Measurements from ENCODE around the gene PUM1. TPM values are rescaled to one million over a fixed set of nuclear protein-coding genes. Genes with fewer than 3 reads are reported as not detected.

Gene PUM1
- total RNA-seq, 2 experiments from 2014 or later = 112 to 114 TPM

GRCh38 chr1:30909365-30910068 is 156.0 kb downstream of the PUM1 start:
- Mint-ChIP-seq H3K4me3 (peak overlapping the region; percentile 80), H3K27me3 (peaks cover 53% of the 10 kb centered on the region), H3K36me3 (no peaks in the 10 kb centered on the region), H3K9me3 (no peaks in the 10 kb centered on the region), H3K27ac (no peak overlapping the region), H3K4me1 (peaks cover 8% of the 10 kb centered on the region)
- ATAC-seq (ENCODE audit: low read depth) = no peak
- no peak for DNase-seq
- POLR2A ChIA-PET = no interaction called here

GRCh38 chr1:30908696-30909364 is 156.7 kb downstream of the PUM1 start, which contains the start of gene SDC3:
SDC3 (minus strand) TSS chr1:30908758; CDS start chr1:30908586, 172 bp downstream.
- peaks cover 8% of the 10 kb centered on the region for H3K4me1 Mint-ChIP-seq
- ATAC-seq (ENCODE audit: low read depth) (peak; percentile 60), DNase-seq (no peak)
- peak within 1 kb of the TSS; percentile 80 for H3K4me3 Mint-ChIP-seq
- H3K36me3 Mint-ChIP-seq = no peaks in the 10 kb centered on the region
- no peaks in the 10 kb centered on the region for H3K9me3 Mint-ChIP-seq
- POLR2A ChIA-PET = no interaction called here
- no peak within 1 kb of the TSS for H3K27ac Mint-ChIP-seq
- H3K27me3 Mint-ChIP-seq = peaks cover 57% of the 10 kb centered on the region

GRCh38 chr1:30908316-30908695 is 157.2 kb downstream of the PUM1 start:
- no peak overlapping the region for H3K4me3 Mint-ChIP-seq
- no peak for DNase-seq
- no peaks in the 10 kb centered on the region for H3K36me3 Mint-ChIP-seq
- H3K4me1 Mint-ChIP-seq = peaks cover 8% of the 10 kb centered on the region
- peaks cover 57% of the 10 kb centered on the region for H3K27me3 Mint-ChIP-seq
- POLR2A ChIA-PET = no interaction called here
- H3K9me3 Mint-ChIP-seq = no peaks in the 10 kb centered on the region
- ATAC-seq (ENCODE audit: low read depth) = no peak
- no peak overlapping the region for H3K27ac Mint-ChIP-seq

- POLR2A ChIA-PET = no interaction called here
- peaks cover 57% of the 10 kb centered on the region for H3K27me3 Mint-ChIP-seq
- peak overlapping the region; percentile 61 for H3K4me3 Mint-ChIP-seq
- no peak for ATAC-seq (ENCODE audit: low read depth)
- H3K4me1 Mint-ChIP-seq = peaks cover 7% of the 10 kb centered on the region
- DNase-seq = no peak
- H3K36me3 Mint-ChIP-seq = no peaks in the 10 kb centered on the region
- H3K9me3 Mint-ChIP-seq = no peaks in the 10 kb centered on the region
- no peak overlapping the region for H3K27ac Mint-ChIP-seq
These were observed 157.8 kb downstream of the PUM1 start for GRCh38 chr1:30907481-30908315.

- Mint-ChIP-seq H3K4me1 (peaks cover 4% of the 10 kb centered on the region), H3K36me3 (no peaks in the 10 kb centered on the region), H3K27me3 (peaks cover 57% of the 10 kb centered on the region), H3K4me3 (peak overlapping the region; percentile 61), H3K9me3 (no peaks in the 10 kb centered on the region), H3K27ac (no peak overlapping the region)
- ATAC-seq (ENCODE audit: low read depth) (no peak), DNase-seq (no peak)
- POLR2A ChIA-PET = no interaction called here
These were observed 158.7 kb downstream of the PUM1 start for GRCh38 chr1:30906631-30907441.

GRCh38 chr1:30905916-30906620 is 159.4 kb downstream of the PUM1 start:
- Mint-ChIP-seq H3K36me3 (no peaks in the 10 kb centered on the region), H3K27ac (no peak overlapping the region), H3K27me3 (peaks cover 57% of the 10 kb centered on the region), H3K4me3 (no peak overlapping the region), H3K4me1 (peaks cover 4% of the 10 kb centered on the region), H3K9me3 (no peaks in the 10 kb centered on the region)
- ATAC-seq (ENCODE audit: low read depth) = no peak
- POLR2A ChIA-PET = no interaction called here
- DNase-seq = no peak

GRCh38 chr1:30905403-30905802 is 160.1 kb downstream of the PUM1 start:
- H3K27me3 Mint-ChIP-seq = peaks cover 50% of the 10 kb centered on the region
- no peaks in the 10 kb centered on the region for H3K36me3 Mint-ChIP-seq
- ATAC-seq (ENCODE audit: low read depth) = no peak
- DNase-seq = no peak
- no peaks in the 10 kb centered on the region for H3K9me3 Mint-ChIP-seq
- H3K4me3 Mint-ChIP-seq = no peak overlapping the region
- no peak overlapping the region for H3K27ac Mint-ChIP-seq
- H3K4me1 Mint-ChIP-seq = peaks cover 4% of the 10 kb centered on the region
- POLR2A ChIA-PET = no interaction called here

- no peak for DNase-seq
- POLR2A ChIA-PET = no interaction called here
- H3K27me3 Mint-ChIP-seq = peaks cover 45% of the 10 kb centered on the region
- ATAC-seq (ENCODE audit: low read depth) = no peak
- no peaks in the 10 kb centered on the region for H3K36me3 Mint-ChIP-seq
- no peak overlapping the region for H3K4me3 Mint-ChIP-seq
- peaks cover 4% of the 10 kb centered on the region for H3K4me1 Mint-ChIP-seq
- no peak overlapping the region for H3K27ac Mint-ChIP-seq
- no peaks in the 10 kb centered on the region for H3K9me3 Mint-ChIP-seq
These were observed 160.6 kb downstream of the PUM1 start for GRCh38 chr1:30904962-30905335.

GRCh38 chr1:30904191-30904961 is 161.1 kb downstream of the PUM1 start:
- Mint-ChIP-seq H3K4me3 (no peak overlapping the region), H3K9me3 (no peaks in the 10 kb centered on the region), H3K27me3 (peaks cover 40% of the 10 kb centered on the region), H3K4me1 (peaks cover 2% of the 10 kb centered on the region), H3K27ac (no peak overlapping the region), H3K36me3 (no peaks in the 10 kb centered on the region)
- ATAC-seq (ENCODE audit: low read depth) (no peak), DNase-seq (no peak)
- POLR2A ChIA-PET = no interaction called here

- Mint-ChIP-seq H3K9me3 (no peaks in the 10 kb centered on the region), H3K4me3 (no peak overlapping the region), H3K4me1 (no peaks in the 10 kb centered on the region), H3K36me3 (no peaks in the 10 kb centered on the region), H3K27me3 (peaks cover 34% of the 10 kb centered on the region), H3K27ac (no peak overlapping the region)
- no peak for ATAC-seq (ENCODE audit: low read depth)
- no peak for DNase-seq
- POLR2A ChIA-PET = no interaction called here
These were observed 162.0 kb downstream of the PUM1 start for GRCh38 chr1:30903343-30904034.

GRCh38 chr1:30902593-30903290 is 162.8 kb downstream of the PUM1 start:
- no peaks in the 10 kb centered on the region for H3K36me3 Mint-ChIP-seq
- ATAC-seq (ENCODE audit: low read depth) (no peak), DNase-seq (no peak)
- POLR2A ChIA-PET = no interaction called here
- peaks cover 34% of the 10 kb centered on the region for H3K27me3 Mint-ChIP-seq
- no peaks in the 10 kb centered on the region for H3K4me1 Mint-ChIP-seq
- H3K27ac Mint-ChIP-seq = no peak overlapping the region
- H3K4me3 Mint-ChIP-seq = no peak overlapping the region
- no peaks in the 10 kb centered on the region for H3K9me3 Mint-ChIP-seq

All from activated naive CD8-positive, alpha-beta T cell treated with anti-CD3 and anti-CD28 coated beads, Interleukin-2, amount 10 ng/mL, durations not matched to agents 7 days and 5 days (primary cell).